NOMO-1 treated with DMSO at 0.1 percent for 48 hours (cell line): Measurements from ENCODE around the gene CMTM2.
"Not testable (repeated sequence)": the region's sequence is repeated elsewhere in the genome, so short reads cannot be mapped to it uniquely, and the experiment has no call there.

Experiments
- DNase-seq: peaks from one replicate; lab custom pipeline; 2025; ENCODE audit not compliant: unreplicated experiment; lab: John Stamatoyannopoulos, UW

The CMTM2 gene

GRCh38 chr16:66581246-66581952 lies 2.1 kb downstream of the CMTM2 start:
- no peak for DNase-seq

GRCh38 chr16:66585481-66586239 lies 6.4 kb downstream of the CMTM2 start:
- peak; percentile 21 for DNase-seq

GRCh38 chr16:66587881-66588600 lies 8.8 kb downstream of the CMTM2 start:
- DNase-seq = no peak

- DNase-seq = peak; percentile 47
Measured at GRCh38 chr16:66588981-66589713, 9.9 kb downstream of the CMTM2 start.

GRCh38 chr16:66590322-66590721 lies 11.1 kb downstream of the CMTM2 start:
- DNase-seq = peak; percentile 52

GRCh38 chr16:66591018-66591417 lies 11.8 kb downstream of the CMTM2 start:
- DNase-seq = no peak

GRCh38 chr16:66592241-66592640 lies 13.0 kb downstream of the CMTM2 start:
- DNase-seq = no peak

- DNase-seq = no peak
Measured at GRCh38 chr16:66592814-66593213, 13.6 kb downstream of the CMTM2 start.

GRCh38 chr16:66594739-66595138 lies 15.5 kb downstream of the CMTM2 start:
- no peak for DNase-seq

GRCh38 chr16:66596559-66596958 lies 17.3 kb downstream of the CMTM2 start:
- DNase-seq = not testable (repeated sequence)

- DNase-seq = peak; percentile 4
Measured at GRCh38 chr16:66596986-66597848, 18.0 kb downstream of the CMTM2 start.

GRCh38 chr16:66598111-66598510 lies 18.8 kb downstream of the CMTM2 start:
- DNase-seq = no peak

- DNase-seq = no peak
Measured at GRCh38 chr16:66599726-66600125, 20.5 kb downstream of the CMTM2 start.

- DNase-seq = no peak
Measured at GRCh38 chr16:66600477-66600876, 21.2 kb downstream of the CMTM2 start.

GRCh38 chr16:66601471-66601870 lies 22.2 kb downstream of the CMTM2 start:
- DNase-seq = no peak

GRCh38 chr16:66603537-66604375 lies 24.5 kb downstream of the CMTM2 start:
- DNase-seq = peak; percentile 58

GRCh38 chr16:66604376-66605176 lies 25.3 kb downstream of the CMTM2 start, which contains the start of gene CMTM3:
Gene CMTM3 (plus strand): TSS chr16:66604704. CDS start chr16:66604806, 102 bp downstream.
- DNase-seq = peak; percentile 52
